ENCODE results near the gene LRP1-AS.

The LRP1-AS gene

DNA sequence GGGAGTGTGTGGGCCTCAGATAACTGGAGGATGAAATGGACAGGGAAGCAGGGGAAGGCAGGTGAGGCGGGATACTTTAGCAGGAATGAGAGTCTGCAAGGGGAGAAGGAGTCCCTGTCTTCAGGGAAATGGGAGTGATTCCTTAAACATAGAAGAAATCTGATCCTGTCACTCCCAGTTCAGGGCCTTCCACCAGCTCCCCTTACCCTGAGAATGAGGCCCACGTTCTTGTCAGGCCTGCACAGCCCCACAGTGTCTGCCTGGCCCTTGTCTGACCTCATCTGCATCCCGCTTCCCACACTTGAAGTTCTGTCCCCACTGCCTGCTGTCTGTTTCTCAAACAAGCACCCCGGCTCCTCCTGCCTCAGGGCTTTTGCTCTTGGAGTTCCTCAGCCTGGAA lies 12.6 kb upstream of the LRP1-AS start:
- H3K27ac ChIP-seq, result no peak overlapping the region
- TF ChIP-seq, protein P1, sequence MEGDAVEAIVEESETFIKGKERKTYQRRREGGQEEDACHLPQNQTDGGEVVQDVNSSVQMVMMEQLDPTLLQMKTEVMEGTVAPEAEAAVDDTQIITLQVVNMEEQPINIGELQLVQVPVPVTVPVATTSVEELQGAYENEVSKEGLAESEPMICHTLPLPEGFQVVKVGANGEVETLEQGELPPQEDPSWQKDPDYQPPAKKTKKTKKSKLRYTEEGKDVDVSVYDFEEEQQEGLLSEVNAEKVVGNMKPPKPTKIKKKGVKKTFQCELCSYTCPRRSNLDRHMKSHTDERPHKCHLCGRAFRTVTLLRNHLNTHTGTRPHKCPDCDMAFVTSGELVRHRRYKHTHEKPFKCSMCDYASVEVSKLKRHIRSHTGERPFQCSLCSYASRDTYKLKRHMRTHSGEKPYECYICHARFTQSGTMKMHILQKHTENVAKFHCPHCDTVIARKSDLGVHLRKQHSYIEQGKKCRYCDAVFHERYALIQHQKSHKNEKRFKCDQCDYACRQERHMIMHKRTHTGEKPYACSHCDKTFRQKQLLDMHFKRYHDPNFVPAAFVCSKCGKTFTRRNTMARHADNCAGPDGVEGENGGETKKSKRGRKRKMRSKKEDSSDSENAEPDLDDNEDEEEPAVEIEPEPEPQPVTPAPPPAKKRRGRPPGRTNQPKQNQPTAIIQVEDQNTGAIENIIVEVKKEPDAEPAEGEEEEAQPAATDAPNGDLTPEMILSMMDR (conservative IDR thresholded peaks at IDR 0.05), result no peak

GRCh38 chr12:57159311-57159710 lies 11.9 kb upstream of the LRP1-AS start:
- TF ChIP-seq, protein P1 (conservative IDR thresholded peaks at IDR 0.05), result no peak
- no peak overlapping the region for H3K27ac ChIP-seq

DNA sequence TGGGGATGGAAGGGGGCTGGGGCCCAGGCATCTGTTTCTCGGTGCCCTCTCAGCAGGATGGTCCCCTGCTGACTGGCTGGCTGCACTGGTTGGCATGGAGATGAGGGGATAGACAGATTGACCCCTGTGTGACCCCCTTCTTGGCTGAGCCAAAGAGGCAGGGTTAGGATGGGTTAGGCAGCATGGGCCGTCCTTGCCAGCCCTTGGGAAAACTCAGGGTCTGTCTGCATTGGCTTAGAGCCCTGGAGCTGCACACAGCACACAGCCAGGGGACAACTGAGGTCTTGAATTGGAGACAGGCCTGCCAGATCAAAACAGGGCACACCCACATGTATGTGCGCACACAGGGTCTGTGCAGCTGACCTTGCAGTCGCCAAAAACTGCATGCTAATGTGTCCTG lies 11.2 kb upstream of the LRP1-AS start:
- TF ChIP-seq, protein P1 (conservative IDR thresholded peaks at IDR 0.05), result no peak
- H3K27ac ChIP-seq, result no peak overlapping the region

- TF ChIP-seq, protein P1 (conservative IDR thresholded peaks at IDR 0.05), result no peak
These were observed 10.8 kb upstream of the LRP1-AS start for GRCh38 chr12:57158186-57158585.

DNA sequence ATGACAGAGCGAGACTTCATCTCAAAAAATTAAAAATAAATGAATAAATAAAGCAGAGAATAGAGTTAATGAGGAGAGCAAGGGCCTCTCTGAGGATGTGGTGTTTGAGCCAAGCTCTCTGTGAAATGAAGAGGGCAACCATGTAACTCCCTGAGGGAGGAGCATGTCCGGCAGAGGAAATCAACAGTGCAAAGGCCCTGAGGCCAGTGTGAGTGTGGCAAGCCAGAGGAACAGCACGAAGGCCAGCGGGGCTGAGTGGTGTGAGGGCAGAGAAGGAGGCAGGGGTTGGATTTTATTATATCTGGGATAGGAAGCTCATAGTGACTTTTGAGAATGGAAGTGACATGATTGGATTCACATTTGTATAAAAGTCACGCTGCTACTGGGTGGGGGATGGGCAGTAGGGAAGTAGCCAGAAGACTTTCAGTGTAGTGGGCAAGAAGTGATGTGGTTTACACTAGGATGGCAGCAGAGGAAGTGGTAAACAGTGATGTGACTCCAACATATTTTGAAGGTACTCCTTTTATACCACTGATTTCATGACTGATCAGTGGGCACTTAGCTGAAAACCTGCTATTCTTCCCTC lies 10.3 kb upstream of the LRP1-AS start:
- H3K27ac ChIP-seq, result no peak overlapping the region
- TF ChIP-seq, protein P1 (conservative IDR thresholded peaks at IDR 0.05), result no peak

More at GRCh38 chr12:57158186-57158585, 10.8 kb upstream of the LRP1-AS start:
- no peak overlapping the region for H3K27ac ChIP-seq

GRCh38 chr12:57156701-57157403 lies 9.4 kb upstream of the LRP1-AS start:
- TF ChIP-seq, protein P1 (conservative IDR thresholded peaks at IDR 0.05), result no peak
- H3K27ac ChIP-seq, result no peak overlapping the region

DNA sequence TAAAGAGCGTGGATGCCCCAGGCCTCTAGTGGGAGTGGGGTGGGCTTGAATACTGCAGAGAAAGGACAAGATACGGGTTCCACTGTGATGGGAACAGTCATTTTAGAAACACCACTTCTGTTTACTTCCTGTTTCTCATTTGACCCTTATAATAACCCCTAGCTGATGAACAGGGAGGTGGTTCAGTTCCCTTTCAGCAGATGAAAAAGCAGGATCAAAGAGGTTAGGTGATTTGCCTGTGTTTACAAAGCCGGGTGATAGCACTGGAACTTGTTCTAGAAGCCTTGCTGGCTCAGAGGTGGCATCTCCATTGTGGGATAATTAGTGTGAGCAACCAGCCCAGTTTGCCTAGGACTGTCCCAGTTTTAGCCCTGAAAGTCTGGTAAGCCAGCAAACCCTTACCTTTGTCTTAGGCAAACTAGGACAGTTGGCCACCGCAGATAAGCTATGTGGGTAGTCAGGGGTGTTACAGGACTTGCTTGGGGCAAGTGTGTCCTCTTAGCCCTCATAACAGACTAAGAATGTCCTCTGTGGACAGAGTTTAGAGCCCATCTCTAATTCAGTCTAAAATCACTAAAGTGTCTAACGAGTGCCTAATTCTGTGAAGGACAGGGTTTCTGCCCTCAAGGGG lies 7.5 kb upstream of the LRP1-AS start:
- no peak overlapping the region for H3K27ac ChIP-seq
- TF ChIP-seq, protein P1 (conservative IDR thresholded peaks at IDR 0.05), result no peak

Data from VCaP (cell line).